CD4-positive, alpha-beta T cell treated with Interferon alpha-2 for 1 hour (primary cell): Measurements from ENCODE around the gene GABRR3.
"Not testable (repeated sequence)": the region's sequence is repeated elsewhere in the genome, so short reads cannot be mapped to it uniquely, and the experiment has no call there.

Source experiments
- DNase-seq, 2 donors: peaks; one replicate each; pipeline ENCODE4 v3.0.0-alpha.2; 2020 to 2022

The GABRR3 gene

GRCh38 chr3:98021830-98022560 is 13.1 kb downstream of the GABRR3 start:
- no peak for DNase-seq

GRCh38 chr3:98020412-98020811 is 14.7 kb downstream of the GABRR3 start:
- no peak for DNase-seq

- no peak for DNase-seq
These were observed 16.8 kb downstream of the GABRR3 start for GRCh38 chr3:98018301-98018700.

- DNase-seq, result no peak
These were observed 20.9 kb downstream of the GABRR3 start for GRCh38 chr3:98014268-98014585.

- DNase-seq, result no peak
These were observed 21.5 kb downstream of the GABRR3 start for GRCh38 chr3:98013411-98014267.

GRCh38 chr3:98012979-98013378 is 22.1 kb downstream of the GABRR3 start:
- DNase-seq, result no peak

- DNase-seq, result not testable (repeated sequence)
These were observed 24.1 kb downstream of the GABRR3 start for GRCh38 chr3:98010883-98011449.

GRCh38 chr3:98010194-98010882 is 24.8 kb downstream of the GABRR3 start:
- DNase-seq, result no peak

GRCh38 chr3:98008855-98009254 is 26.3 kb downstream of the GABRR3 start:
- DNase-seq, result no peak

- DNase-seq, result no peak
These were observed 29.7 kb downstream of the GABRR3 start for GRCh38 chr3:98005438-98005837.

GRCh38 chr3:98004721-98005120 is 30.4 kb downstream of the GABRR3 start:
- no peak for DNase-seq

GRCh38 chr3:98003306-98003969 is 31.7 kb downstream of the GABRR3 start:
- peak in 1 of 2 donors; percentile 27 for DNase-seq

- no peak for DNase-seq
These were observed 32.4 kb downstream of the GABRR3 start for GRCh38 chr3:98002717-98003116.

GRCh38 chr3:97999994-98000393 is 35.1 kb downstream of the GABRR3 start:
- DNase-seq, result no peak

GRCh38 chr3:97999103-97999502 is 36.0 kb downstream of the GABRR3 start:
- DNase-seq, result no peak

GRCh38 chr3:97996988-97997387 is 38.1 kb downstream of the GABRR3 start:
- DNase-seq, result no peak

- DNase-seq, result no peak
These were observed 40.7 kb downstream of the GABRR3 start for GRCh38 chr3:97994328-97994945.

GRCh38 chr3:97993526-97993925 is 41.6 kb downstream of the GABRR3 start:
- no peak for DNase-seq

GRCh38 chr3:97992547-97993173 is 42.5 kb downstream of the GABRR3 start:
- no peak for DNase-seq

GRCh38 chr3:97991293-97991682 is 43.8 kb downstream of the GABRR3 start:
- DNase-seq, result peak in 1 of 2 donors; percentile 34

GRCh38 chr3:97990624-97991292 is 44.4 kb downstream of the GABRR3 start:
- no peak for DNase-seq
